Stomach (tissue), 9 donors: ENCODE measurements around the gene KCNN2. TPM values are rescaled to one million over a fixed set of nuclear protein-coding genes. Genes with fewer than 3 reads are reported as not detected.

Experiments
- DNase-seq, 2 donors: peaks; one replicate each; pipeline versions ENCODE4 v3.0.0 to v3.0.0-alpha.2; 2013 to 2019
- H3K27ac ChIP-seq, 5 donors: fragments of 200-600 bp in 4 of 5; sonication (generic) in 4 of 5; one replicate each; pipeline ENCODE4 v1.5.1; 2013 to 2019; ENCODE audit warnings: mild to moderate bottlenecking in 1 of 5, moderate library complexity in 1 of 5
- H3K27me3 ChIP-seq, 3 donors: fragments of 200-600 bp; sonication (generic); one replicate each; pipeline ENCODE4 v1.5.1; 2017 to 2019; ENCODE audit warnings: mixed run types in 1 of 3
- H3K36me3 ChIP-seq, 4 donors: fragments of 200-600 bp; sonication (generic); 1 replicate in 3 of 4; 2 replicates in 1 of 4; pipeline ENCODE4 v1.5.1; 2016 to 2019
- H3K4me1 ChIP-seq, 4 donors: fragments of 200-600 bp; sonication (generic); one replicate each; pipeline ENCODE4 v1.5.1; 2016 to 2019
- H3K4me3 ChIP-seq, 4 donors: fragments of 200-600 bp; sonication (generic) in 3 of 4; one replicate each; pipeline ENCODE4 v1.5.1; 2016 to 2019; ENCODE audit warnings: mild to moderate bottlenecking in 1 of 4
- H3K9me3 ChIP-seq, 4 donors: fragments of 200-600 bp; sonication (generic); one replicate each; pipeline ENCODE4 v1.5.1; 2016 to 2019
- EP300 ChIP-seq: sonication (generic); formaldehyde crosslinking; IDR thresholded peaks from one replicate; pipeline ENCODE4 v1.6.1; 2017; ENCODE audit warnings: antibody characterized with exemption
- POLR2A ChIP-seq, 4 donors: fragments of 450-650 bp; IDR thresholded peaks; one replicate each; pipeline ENCODE4 v1.6.1; 2016; ENCODE audit warnings: antibody characterized with exemption in 4 of 4, control low read depth in 2 of 4, mild to moderate bottlenecking in 1 of 4, moderate library complexity in 1 of 4
- POLR2AphosphoS5 ChIP-seq, 3 donors: sonication (generic); formaldehyde crosslinking; IDR thresholded peaks; one replicate each; pipeline ENCODE4 v1.6.1; 2016; ENCODE audit warnings: antibody characterized with exemption in 3 of 3
- WGBS, 5 donors: extraction: QIAGEN DNeasy Blood & Tissue Kit in 3 of 5; methylation state at CpG; one replicate each; pipeline versions ENCODE4 v1.1.5 to v1.1.7; 2013 to 2018; 5-methylcytosine and 5-hydroxymethylcytosine counted together
- intact Hi-C: fragments of 100-400 bp; cut with DNase I; formaldehyde crosslinking; loops from one replicate; pipeline ENCODE4 v1.15.1; 2023; ENCODE audit warnings: low total_unique reads
- polyA plus RNA-seq, 3 donors: library from polyadenylated mRNA; stranded (reverse); fragments of 200-250 nt; gene quantifications; one replicate each; pipeline ENCODE4 v1.2.3, GENCODE V29; 2013
- total RNA-seq, 5 donors: library from RNA; depleted of rRNA; stranded (reverse); fragments of >200 nt; gene quantifications; one replicate each; pipeline versions ENCODE4 v1.1.0 to v1.2.3, GENCODE V29; 2014 to 2016
- TF ChIP-seq, protein P1 (sequence below), 7 experiments: fragments of 450-650 bp in 4 of 7; fragments of 200-600 bp in 3 of 7; sonication (generic) in 3 of 7; IDR thresholded peaks; one replicate each; pipeline ENCODE4 v1.5.1; 2016 to 2019; ENCODE audit warnings: antibody characterized with exemption in 7 of 7, control low read depth in 2 of 7, mild to moderate bottlenecking in 1 of 7
- donor health status: healthy with polysubstance abuse.
- donor health status: Bipolar disorder and iron deficiency.
- donor health status: healthy.

Gene KCNN2
- total and polyA plus RNA-seq, 8 donors, result 0.28 to 9.4 (median 0.90) TPM; not detected in 2

DNA sequence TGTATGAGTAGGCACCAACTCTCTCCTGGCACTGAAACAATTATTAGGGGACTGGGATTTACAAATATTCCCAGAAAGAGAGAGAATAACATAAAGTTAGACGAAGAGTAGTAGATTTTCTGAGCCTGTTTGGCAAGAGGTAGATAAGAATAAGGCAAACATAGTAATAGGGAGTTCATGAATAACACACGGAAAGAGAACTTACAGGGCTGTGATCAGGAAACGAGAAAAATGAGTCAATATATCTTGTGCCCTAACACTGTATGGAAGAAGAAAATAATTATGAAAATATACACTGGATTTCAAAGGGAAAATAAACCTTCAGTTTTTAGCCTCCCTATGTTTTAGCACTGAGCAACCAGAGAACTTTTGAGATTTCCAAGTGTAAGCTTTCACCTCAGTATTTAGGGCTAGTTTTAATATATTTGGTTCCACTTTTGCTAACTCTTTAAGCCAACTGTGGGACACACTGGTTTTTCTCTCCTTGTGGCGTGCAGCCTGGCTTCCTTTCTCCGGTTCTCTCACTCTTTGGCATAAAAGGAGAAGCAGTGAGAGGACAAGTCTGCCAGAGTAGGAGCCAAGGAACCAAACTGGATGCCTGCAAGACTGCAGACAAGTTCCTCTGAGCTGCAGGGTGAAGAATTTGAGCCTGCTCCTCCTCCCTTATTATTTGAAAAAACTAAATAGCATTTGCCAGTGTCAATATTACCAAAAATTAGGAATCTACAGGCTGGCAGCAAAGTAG, 6.6 kb upstream of the KCNN2 start:
- Histone ChIP-seq H3K4me1 (peaks cover 0 to 3% (median under 1%) of the 10 kb centered on the region in 4 donors), H3K36me3 (no peaks in the 10 kb centered on the region), H3K4me3 (no peak overlapping the region), H3K9me3 (no peaks in the 10 kb centered on the region), H3K27me3 (peaks cover 0 to 14% (median 10%) of the 10 kb centered on the region in 3 donors), H3K27ac (no peak overlapping the region)
- intact Hi-C loops, result no loop called here
- no peak for DNase-seq
- WGBS, 5 donors, result 28 to 41% (median 33%) methylated on average over 5 of the region's 5 CpGs
- no peak for TF ChIP-seq POLR2A (IDR thresholded peaks at IDR 0.05)
- no peak for TF ChIP-seq POLR2AphosphoS5 (IDR thresholded peaks at IDR 0.05)
- no peak for TF ChIP-seq EP300
- TF ChIP-seq, protein P1, sequence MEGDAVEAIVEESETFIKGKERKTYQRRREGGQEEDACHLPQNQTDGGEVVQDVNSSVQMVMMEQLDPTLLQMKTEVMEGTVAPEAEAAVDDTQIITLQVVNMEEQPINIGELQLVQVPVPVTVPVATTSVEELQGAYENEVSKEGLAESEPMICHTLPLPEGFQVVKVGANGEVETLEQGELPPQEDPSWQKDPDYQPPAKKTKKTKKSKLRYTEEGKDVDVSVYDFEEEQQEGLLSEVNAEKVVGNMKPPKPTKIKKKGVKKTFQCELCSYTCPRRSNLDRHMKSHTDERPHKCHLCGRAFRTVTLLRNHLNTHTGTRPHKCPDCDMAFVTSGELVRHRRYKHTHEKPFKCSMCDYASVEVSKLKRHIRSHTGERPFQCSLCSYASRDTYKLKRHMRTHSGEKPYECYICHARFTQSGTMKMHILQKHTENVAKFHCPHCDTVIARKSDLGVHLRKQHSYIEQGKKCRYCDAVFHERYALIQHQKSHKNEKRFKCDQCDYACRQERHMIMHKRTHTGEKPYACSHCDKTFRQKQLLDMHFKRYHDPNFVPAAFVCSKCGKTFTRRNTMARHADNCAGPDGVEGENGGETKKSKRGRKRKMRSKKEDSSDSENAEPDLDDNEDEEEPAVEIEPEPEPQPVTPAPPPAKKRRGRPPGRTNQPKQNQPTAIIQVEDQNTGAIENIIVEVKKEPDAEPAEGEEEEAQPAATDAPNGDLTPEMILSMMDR (IDR thresholded peaks at IDR 0.05), result no peak

DNA sequence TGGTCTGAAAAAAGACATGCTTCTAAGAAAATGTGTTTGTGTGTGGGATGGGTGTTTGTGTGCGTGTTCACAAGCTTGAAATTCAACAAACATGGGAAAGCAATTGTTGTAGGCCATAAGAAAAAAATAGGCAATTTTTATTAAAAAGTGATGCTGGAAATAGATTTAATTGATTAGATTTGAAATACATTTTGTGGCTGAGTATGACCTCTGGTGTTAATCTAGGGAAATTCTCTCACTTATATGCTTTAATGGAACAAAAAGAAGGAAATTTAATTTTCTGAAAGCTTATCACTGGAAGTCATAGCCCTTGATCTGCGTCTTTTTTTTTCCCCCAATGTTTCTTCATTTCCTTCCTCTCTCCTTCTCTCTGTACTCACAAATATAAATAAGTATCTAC, 3.5 kb upstream of the KCNN2 start:
- peaks cover 0 to 45% (median 39%) of the 10 kb centered on the region in 3 donors for H3K27me3 ChIP-seq
- 45 to 66% (median 58%) methylated on average over 2 of the region's 2 CpGs for WGBS, 5 donors
- TF ChIP-seq POLR2AphosphoS5 (IDR thresholded peaks at IDR 0.05) (no peak), EP300 (no peak), POLR2A (IDR thresholded peaks at IDR 0.05) (no peak)
- TF ChIP-seq, protein P1 (IDR thresholded peaks at IDR 0.05), result no peak
- H3K4me3 ChIP-seq, result no peak overlapping the region
- no peak for DNase-seq
- H3K9me3 ChIP-seq, result no peaks in the 10 kb centered on the region
- H3K27ac ChIP-seq, result no peak overlapping the region
- no peaks in the 10 kb centered on the region for H3K36me3 ChIP-seq
- intact Hi-C loops, result no loop called here
- peaks cover 7 to 33% (median 30%) of the 10 kb centered on the region in 4 donors for H3K4me1 ChIP-seq

DNA sequence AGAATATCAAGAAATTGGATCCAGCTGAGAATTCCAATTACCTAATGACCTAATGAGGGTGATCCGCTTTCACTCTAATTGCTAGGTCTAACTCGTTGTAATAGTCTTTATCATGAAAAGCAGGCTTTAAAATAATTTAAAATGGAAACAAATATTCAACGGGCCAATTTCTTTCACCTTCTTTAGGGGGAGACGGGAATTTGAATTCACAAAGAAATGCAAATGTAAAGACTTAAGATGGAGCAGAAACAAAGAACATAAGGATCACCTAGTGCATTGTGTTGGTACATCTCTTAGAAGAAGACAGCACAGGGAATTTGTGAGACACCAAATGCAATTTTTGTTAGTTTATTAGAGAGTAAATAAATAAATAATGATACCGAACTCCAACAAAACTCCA, 1.5 kb upstream of the KCNN2 start:
- TF ChIP-seq POLR2AphosphoS5 (IDR thresholded peaks at IDR 0.05) (no peak), EP300 (no peak), POLR2A (IDR thresholded peaks at IDR 0.05) (no peak)
- TF ChIP-seq, protein P1 (IDR thresholded peaks at IDR 0.05), result no peak
- peaks cover 0 to 56% (median 39%) of the 10 kb centered on the region in 3 donors for H3K27me3 ChIP-seq
- H3K27ac ChIP-seq, result no peak overlapping the region

DNA sequence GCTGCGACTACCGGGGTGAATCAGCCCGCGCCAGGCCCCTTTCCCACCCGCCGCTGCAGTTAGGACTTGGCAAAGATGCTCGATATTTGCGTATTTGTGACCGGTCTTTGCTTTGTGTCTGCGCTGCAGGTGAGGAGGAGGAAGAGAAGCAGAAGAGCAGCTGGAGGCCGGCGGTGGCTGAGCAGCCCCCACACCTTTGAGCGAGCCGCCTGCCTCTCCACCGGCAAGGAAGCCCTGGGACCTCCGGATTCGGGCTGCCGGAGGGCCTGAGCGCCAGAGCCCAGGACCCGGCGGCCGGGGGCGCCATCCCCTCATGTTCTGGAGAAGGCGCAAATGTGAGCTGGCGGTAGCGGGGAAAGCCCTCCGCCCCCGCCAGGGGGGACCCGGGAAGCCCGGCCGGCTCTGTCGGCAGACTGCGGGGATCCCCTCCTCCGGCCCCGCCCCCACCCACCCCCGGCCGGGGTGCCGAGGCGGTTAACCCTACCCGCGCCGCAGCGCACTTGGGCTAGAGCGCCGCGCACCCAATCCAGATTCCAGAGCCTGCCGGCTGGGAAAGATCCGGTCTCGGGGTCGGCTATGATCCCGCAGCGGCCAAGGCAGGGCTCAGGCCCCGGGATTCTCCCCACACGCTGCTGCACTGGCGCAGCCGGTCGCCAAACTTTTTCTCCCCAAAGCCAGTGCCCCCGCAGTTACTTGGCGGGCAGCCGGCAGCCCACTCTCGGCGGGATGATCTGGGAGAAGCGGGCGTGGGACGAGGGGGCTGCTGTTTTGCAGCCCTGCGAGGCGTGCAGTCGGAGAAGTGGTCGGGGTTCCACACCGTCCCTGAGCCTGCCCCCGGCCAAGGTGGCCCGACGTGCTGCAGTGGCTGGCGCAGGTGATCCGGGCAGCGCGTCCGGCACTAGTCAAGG, 800 bp upstream of the KCNN2 start:
- intact Hi-C loops, result no loop called here
- TF ChIP-seq EP300 (no peak), POLR2A (IDR thresholded peaks at IDR 0.05) (no peak), POLR2AphosphoS5 (IDR thresholded peaks at IDR 0.05) (no peak)
- TF ChIP-seq, protein P1 (IDR thresholded peaks at IDR 0.05), result no peak
- WGBS, 5 donors, result 1% methylated on average over 28 to 78 of the region's 78 CpGs
- Histone ChIP-seq H3K27ac (peak overlapping the region in 3 of 5 donors; percentile 56 to 72 (median 70)), H3K27me3 (peaks cover 0 to 56% (median 39%) of the 10 kb centered on the region in 3 donors), H3K9me3 (no peaks in the 10 kb centered on the region), H3K4me3 (peak overlapping the region; percentile 62 to 75 (median 68)), H3K36me3 (no peaks in the 10 kb centered on the region), H3K4me1 (peaks cover 7 to 43% (median 37%) of the 10 kb centered on the region in 4 donors)
- DNase-seq, result peak in 1 of 2 donors; percentile 80

More for the DNA sequence above, 1.5 kb upstream of the KCNN2 start:
- Histone ChIP-seq H3K4me3 (peak overlapping the region; percentile 62 to 75 (median 68)), H3K9me3 (no peaks in the 10 kb centered on the region), H3K4me1 (peaks cover 7 to 43% (median 37%) of the 10 kb centered on the region in 4 donors), H3K36me3 (no peaks in the 10 kb centered on the region)
- WGBS, 5 donors, result 7 to 13% (median 9%) methylated on average over 5 of the region's 5 CpGs
- intact Hi-C loops, result no loop called here
- no peak for DNase-seq
